AG10803 (cell line): ENCODE data around the gene ZNF664.

ENCODE experiments used
- DNase-seq: peaks from one replicate; pipeline ENCODE4 v3.0.0; 2010; ENCODE audit warnings: low read depth
- H3K4me3 ChIP-seq: 2 replicates; pipeline ENCODE4 v1.5.1; 2011; ENCODE audit warnings: mild to moderate bottlenecking, low read length, control low read depth
- CTCF ChIP-seq: conservative IDR thresholded peaks from 2 replicates; pipeline ENCODE4 v1.5.1; 2011; ENCODE audit warnings: mild to moderate bottlenecking, low read length, control low read depth, inconsistent platforms

The ZNF664 gene

GRCh38 chr12:124032265-124032886, 59.4 kb downstream of the ZNF664 start:
- peak; percentile 95 for TF ChIP-seq CTCF
- peak; percentile 73 for DNase-seq
- no peak overlapping the region for H3K4me3 ChIP-seq

- TF ChIP-seq CTCF: no peak
- no peak for DNase-seq
- no peak overlapping the region for H3K4me3 ChIP-seq
These were observed 60.8 kb downstream of the ZNF664 start for GRCh38 chr12:124033859-124034258.

DNA sequence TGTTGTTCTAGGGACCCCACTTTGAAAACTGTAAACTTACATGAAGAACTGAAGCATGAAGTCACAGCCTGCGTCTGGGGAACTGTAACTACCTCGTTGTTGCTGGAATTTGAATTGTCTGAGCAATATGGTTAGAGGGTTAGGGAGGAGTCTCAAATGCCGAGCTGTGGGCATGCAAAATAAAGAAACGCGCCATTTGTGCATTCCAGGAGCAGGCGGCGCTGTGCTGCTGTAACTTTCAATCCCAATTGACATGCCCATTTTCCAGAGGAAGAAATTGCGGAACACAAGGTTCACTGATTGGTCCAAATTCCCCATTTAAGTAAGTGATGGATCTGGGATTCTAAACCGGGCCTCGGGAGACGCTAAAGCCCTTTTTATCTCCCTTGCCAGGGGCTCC, 61.3 kb downstream of the ZNF664 start:
- no peak overlapping the region for H3K4me3 ChIP-seq
- no peak for TF ChIP-seq CTCF
- DNase-seq: no peak

GRCh38 chr12:124035163-124035562, 62.1 kb downstream of the ZNF664 start:
- no peak for TF ChIP-seq CTCF
- no peak overlapping the region for H3K4me3 ChIP-seq
- no peak for DNase-seq

GRCh38 chr12:124036171-124036598, 63.2 kb downstream of the ZNF664 start:
- DNase-seq: no peak
- H3K4me3 ChIP-seq: no peak overlapping the region
- no peak for TF ChIP-seq CTCF

- peak; percentile 50 for DNase-seq
- TF ChIP-seq CTCF: peak; percentile 92
- no peak overlapping the region for H3K4me3 ChIP-seq
These were observed 63.7 kb downstream of the ZNF664 start for GRCh38 chr12:124036657-124037109.

DNA sequence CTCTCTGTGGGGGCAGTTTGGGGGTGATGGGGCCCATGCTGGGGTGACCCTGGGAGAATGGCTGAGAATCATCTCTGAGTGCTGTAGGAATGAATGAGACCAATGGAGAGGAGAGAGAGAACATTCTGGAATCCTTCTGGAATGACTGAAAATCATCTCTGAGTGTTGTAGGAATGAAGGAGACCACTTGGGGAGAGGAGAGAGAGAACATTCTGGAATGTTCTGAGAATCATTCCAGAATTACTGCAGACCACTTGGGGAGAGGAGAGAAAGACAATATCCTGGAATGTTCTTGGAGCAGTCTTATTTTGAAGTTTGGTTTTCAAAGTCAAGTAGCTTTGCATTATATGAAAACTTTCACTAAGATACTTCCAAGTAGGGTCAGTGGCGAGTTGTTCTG, 64.3 kb downstream of the ZNF664 start:
- H3K4me3 ChIP-seq: no peak overlapping the region

More for the DNA sequence above, 64.3 kb downstream of the ZNF664 start:
- no peak for TF ChIP-seq CTCF
- no peak for DNase-seq
